Measurements from ENCODE around the gene AUTS2.

- TF ChIP-seq CTCF (optimal IDR thresholded peaks at IDR 0.05 in 1 of 3, IDR thresholded peaks at IDR 0.05 in 1 of 3, conservative IDR thresholded peaks at IDR 0.05 in 1 of 3; ENCODE audit: extremely low read depth in 1 of 3, insufficient read depth in 2 of 3, low read length in 3 of 3) (no peak), EZH2 (IDR thresholded peaks at IDR 0.05; ENCODE audit: low read length) (no peak)
Measured at GRCh38 chr7:69801729-69802682, 203.7 kb downstream of the AUTS2 start.
